NCI-H1417 treated with DMSO at 0.1 percent for 48 hours (cell line): Measurements from ENCODE around the gene SLC9A9.

ENCODE experiments used
- DNase-seq: peaks from one replicate; lab custom pipeline; 2025; lab: John Stamatoyannopoulos, UW

The SLC9A9 gene

DNA sequence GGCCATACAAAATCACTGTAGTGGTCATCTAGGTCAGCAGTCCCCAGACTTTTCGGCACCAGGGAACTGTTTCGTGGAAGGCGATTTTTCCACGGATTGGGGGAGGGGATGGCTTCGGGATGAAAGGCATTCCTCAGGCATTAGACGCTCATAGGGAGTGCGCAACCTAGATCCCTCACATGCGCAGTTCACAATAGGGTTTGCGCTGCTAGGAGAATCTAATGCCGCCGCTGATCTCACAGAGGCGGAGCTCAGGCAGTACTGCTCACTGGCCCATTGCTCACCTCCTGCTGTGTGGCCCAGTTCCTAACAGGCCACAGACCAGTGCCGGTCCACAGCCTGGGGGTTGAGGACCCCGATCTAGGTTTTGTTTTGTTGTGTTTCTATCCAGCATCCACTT is 200.1 kb downstream of the SLC9A9 start:
- no peak for DNase-seq

DNA sequence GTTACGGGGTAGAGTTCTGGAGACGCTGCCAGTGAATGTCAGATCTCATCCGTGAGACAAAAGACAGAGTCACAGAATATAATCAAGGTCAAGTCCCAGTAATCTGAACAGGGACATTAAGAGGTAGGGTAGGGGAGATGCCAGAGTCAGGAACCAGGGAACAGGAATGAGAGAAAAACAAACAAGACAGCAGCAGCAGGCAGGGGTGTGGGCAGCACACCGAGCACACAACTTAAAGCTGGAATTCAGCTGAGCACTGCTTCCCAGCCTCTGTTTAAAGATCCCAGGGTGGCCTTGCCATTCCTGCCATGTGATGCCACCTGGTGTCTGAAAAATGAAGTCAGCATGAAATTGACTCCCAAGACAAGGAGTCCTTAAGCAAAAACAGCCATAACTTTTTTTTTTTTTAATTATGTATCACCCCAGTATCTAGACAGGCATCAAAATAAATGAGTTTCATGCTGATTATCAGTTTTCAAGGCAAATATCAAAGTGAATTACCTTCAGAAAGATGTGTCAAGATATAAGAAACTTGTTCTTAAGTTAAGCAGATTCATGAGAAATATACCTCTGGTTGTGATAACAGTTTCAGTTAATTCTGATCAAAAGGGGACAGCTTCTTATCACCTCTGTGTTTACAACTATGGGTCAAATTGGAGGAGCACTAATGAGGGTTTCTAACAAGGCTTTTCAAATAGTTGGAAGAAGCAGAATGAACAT is 203.7 kb downstream of the SLC9A9 start:
- DNase-seq = peak; percentile 38

DNA sequence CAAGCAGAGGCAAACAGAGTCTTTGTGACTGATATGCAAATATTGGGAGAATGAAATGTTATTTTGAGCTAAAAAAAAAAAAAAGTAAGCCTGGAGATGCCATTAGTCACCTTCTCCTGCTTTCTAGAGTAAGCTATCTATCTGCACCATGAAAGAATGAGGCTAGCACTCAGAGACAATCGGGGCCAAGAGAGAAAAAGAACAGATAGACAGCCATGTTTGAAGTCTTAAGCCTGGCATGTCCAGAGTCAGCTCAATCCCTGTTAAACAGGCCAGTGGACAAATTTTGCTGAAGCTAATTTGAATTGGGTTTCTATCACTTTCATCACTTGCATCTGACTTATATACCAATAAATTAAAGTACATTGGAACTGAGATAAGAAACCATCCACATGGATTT is 204.4 kb downstream of the SLC9A9 start:
- no peak for DNase-seq

DNA sequence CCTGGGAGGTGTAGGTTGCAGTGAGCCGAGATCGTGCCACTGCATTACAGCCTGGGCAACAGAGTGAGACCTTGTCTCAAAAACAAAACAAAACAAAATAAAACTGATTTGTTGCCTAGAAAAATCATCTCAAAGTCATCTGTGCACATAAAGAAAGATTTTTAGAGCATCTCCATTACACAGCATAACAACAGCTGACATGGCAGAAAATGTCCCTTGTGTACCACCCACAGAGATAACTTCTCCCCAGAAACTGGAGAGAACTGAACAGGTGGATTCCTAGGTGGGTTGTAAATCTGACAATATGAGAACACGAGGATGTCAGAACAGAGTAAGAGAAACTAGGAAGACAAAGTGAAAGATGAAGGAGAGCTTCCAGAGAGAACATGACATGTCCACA is 207.5 kb downstream of the SLC9A9 start:
- no peak for DNase-seq

DNA sequence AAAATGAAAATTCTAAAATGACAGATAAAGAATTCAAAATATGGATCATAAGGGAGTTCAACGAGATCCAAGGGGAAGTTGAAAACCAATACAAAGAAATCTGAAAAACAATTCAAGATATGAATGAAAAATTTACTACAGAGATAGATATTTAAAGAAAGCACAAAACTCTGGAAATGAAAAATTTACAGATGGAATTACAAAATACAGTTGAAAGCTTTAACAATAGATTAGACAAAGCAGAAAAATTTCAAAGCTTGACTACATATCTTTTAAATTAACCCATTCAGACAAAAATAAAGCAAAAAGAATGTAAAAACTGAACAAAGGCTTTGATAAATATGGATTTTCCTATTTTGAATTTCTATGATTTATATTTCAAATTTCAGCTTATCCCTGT is 211.1 kb downstream of the SLC9A9 start:
- no peak for DNase-seq

DNA sequence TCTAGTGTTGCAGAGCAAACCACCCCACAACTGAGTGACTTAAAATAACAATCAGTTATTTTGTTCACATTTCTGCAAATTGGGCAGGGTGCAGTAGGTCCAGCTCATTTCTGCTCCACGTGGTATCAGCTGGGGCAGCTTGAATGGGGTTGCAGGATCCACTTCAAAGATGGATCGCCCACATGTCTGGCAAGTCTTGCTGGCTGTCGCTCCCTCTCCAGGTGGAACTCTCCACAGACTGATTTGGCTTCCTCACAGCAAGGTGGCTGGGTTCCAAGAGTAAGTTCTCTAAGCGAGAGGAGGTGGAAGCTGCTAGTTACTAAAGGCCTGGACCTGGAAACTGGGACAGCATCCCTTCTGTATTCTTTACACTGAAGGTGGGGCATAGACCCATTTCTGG is 213.3 kb downstream of the SLC9A9 start:
- no peak for DNase-seq

DNA sequence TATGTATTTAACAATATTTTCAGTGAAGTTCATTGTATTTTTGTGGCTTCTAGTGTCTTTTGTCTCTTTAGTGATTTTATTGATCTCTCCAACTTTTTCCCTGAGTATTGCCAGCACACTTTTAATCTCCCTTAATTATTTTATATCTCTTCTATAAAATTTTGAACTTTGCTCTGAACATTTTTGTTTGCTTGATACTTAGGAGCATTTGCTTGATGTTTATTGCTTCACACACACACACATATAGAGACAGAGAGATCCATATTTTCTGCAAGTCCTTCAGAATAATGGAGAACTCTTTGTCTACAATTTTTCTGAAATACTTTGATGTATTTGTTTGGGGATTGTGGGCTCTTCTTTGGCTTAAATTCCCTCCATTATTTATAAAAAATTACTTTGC is 213.8 kb downstream of the SLC9A9 start:
- DNase-seq = no peak

DNA sequence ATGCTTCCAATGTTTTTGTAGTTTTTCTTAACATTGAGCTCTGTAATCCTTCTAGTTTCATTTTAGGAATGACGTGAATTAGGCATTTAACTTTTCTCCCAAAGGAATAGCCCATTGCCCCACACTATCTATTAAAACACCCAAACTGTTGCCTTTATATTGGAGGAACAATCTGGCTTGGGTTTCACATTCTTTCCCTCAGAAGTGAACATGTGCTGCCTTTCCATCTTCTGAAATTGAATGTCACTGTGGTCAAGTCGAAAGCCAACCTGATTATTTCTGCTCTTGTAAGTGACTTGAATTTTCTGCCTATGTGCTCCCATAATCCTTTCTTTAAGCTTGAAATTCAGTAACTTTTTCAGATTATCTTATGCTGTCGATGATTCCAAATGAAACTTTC is 214.5 kb downstream of the SLC9A9 start:
- DNase-seq = no peak

DNA sequence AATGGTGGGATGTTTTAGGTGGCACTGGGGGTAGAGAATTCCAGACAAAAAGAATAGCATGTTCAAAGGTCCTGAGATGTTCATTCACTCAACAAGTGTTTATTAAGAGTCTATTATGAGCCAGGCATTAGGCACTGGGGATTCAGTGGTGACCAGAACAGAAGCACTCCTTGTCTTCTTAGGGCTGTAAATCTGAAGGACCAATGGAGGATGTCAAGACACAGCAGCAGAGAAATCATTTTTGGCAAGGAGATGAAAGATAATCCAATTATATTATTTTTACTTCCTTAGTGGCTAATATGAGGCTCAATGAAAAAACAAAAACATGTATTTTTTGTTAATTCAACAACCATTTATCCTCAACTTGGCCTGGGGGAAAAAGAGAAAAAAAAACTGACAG is 218.5 kb downstream of the SLC9A9 start:
- no peak for DNase-seq

DNA sequence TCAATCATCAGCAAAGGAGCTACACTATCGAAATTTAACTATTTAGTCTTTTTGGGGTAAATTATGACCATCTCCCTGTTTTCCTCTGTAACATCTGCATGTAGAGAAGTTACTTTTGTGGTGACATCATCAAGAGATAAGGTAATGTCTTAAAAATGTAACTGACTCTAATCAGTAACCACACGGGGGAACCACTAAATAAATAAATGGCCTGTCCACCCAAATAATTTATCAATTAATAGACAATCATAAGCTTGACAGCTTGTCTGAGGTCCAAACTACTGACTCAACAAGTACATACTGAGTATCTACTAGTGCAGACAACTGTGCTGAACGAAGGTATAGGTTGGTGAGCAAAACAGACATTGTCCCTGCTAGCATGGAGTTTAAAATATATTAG is 219.3 kb downstream of the SLC9A9 start:
- no peak for DNase-seq

DNA sequence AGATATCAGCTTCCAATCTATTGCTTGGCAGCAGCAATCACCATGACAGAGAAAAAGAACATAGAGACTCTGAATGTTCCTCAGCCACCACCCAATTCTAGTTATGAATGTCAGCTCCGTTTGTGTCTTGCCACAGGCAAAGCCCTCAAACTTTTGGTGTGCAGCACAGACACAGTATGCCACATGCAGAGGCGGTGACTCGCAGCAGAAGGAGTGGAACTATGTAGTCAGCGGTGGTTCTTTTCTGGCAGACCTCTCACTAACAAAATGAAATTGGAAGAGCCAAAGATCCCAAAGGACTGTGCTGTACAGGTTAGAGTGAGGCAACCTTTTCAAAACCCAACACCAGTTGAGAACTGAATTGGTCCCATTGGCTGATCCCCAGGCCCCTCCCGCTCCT is 220.9 kb downstream of the SLC9A9 start:
- DNase-seq = no peak

DNA sequence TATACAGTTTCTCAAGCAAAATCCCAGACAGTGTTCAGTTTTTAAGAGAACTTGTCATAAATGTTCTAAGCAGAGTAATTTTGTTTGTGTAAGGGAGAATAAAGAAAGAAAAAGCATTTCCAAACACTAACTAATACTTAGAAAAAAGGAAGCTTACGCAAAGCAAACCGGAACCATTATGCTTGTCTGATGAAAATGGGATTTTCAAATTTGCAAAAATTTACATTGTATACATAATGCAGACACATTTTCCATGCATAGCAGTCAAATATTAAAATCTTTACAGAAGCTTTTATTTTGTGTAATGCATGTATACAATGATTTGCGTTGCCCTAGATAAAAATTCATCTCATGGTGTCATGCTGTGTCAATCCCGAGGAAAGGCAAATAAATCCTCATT is 229.0 kb downstream of the SLC9A9 start:
- DNase-seq = no peak

DNA sequence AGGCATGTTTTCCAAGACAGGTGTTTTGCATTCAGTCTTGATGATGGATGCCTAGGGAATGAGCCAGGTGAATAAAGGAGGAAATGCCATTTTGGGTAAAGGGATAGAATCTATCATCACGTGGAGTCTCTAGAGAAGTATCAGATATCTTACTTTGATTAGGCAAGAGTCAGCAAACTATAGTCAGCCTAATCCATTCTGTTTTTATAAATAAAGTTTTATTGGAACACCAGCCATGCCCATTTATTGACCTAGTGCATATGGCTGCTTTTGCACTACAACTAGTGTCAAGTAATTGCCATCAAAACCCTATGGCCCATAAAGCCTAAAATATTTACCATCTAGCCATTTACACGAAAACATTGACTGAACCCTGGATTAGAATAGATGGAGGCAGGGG is 231.2 kb downstream of the SLC9A9 start:
- DNase-seq = no peak

DNA sequence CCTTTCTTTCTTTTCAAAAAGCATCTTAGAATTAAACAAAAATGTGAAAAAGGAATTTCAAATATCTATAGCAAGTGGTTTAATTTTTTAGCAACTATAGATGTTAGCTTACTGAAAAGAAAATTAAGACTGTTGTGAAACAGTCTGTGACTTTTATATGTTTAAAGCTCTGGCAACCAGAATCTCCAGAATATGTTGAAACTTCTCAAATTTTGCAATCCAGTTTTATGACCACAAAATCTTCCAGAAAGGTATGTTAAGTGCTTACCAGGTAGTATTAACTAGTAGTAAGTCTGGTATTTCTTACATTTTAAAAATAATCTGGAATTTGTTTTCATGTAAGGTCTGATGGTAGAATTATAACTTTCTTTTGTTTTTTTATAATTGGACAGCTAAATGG is 235.0 kb downstream of the SLC9A9 start:
- DNase-seq = no peak

DNA sequence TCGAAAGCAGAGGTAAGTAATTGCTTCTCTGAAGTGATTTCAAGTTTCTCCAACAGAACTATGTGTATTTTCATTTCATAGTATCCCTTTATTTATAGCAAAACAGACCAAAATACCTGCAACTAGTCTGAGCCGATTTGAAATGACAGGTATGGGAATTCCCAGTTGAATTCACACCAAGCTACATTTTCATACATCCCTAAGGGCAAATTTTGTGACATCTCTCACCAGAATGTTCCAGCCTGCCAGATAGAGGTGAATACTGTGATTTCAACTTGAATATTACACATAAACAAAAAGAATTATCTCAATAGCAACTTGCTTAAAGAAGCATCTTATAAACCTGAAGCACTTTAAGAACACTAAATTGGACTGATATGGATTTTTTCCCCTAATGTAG is 235.7 kb downstream of the SLC9A9 start:
- DNase-seq = no peak

DNA sequence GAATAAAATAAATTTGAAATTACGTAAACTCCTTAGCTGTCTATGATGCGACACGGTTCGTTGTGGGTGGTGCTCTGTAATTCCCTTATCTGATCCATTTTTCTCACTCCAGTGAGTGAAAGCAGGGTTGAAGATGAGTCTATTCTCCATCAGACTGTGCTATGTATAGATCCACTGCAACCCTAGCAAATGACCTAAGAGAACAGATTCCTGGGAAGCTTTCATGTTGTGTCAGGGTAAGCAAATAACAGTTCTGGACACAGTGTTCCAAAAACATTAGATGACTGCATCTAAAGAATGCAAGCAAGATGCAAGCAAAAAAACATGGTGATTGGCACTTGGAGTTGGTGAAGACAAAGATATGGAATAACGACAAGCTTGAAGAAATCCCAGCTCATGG is 239.3 kb downstream of the SLC9A9 start:
- DNase-seq = no peak

DNA sequence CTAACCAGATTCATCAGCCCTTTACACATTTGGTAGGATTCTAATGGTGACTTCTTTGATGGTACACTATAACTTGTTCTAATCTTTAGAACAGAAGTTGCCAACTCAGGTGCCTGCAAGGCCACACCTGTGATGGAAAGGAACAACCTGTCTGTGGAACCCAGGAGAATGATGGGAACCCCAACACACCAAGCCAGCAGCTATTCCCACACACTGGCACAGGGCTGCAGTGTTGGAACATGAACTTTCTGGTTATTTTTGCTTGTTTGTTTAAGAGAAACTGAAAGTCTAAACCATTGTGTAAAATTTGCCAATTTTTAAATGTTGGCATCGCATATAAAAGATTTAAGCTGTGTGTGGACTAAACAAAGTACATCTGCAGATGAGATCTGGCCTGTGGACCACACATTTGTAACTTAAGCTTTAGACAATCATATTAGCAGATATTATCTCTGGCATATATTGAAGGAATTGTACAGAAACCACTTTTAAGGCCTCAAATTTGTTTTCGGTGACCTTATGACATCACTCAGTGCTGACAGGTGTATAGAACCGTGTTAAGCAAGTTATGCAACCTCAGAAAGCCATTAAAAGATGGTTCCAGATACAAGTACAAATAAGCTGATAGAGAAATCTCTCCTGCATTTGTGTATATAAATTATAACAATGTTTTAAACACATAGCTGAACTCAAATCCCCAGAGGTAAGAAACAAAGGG is 242.9 kb downstream of the SLC9A9 start:
- no peak for DNase-seq

DNA sequence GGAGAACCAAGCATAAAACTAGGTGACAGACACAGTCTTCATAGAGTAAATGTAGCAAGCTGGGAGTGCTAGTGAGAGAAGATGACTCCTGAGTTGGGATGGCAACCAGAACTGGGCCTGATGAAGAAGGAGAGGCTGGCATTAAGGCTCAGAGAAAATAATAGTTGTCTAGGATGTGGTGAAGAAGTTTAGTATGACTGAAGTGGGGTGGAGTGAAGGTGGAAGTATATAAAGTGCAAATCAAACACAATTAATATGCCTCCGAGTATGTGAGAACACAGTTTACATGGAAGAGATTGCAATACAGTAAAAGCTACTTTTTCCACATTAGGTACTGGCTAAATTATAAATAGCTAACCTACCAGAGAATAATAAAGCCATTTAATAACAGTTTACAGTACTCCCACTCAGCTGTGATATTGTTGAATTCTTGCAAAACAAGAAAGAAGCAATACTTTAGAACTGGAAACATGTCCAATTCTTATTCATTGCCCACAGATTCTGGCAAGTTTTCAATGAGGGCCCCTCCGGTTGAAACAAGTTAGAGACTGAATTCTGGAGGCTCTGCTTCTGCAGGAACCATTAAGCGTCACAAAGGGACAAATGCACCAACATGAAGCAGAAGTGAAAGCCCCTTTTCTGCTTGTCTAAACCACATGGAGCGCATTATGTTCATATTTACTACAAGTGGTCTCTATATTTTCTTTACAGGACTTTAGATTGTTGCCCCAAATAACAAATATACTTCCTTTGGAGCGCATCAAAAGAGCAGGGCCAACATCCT is 243.7 kb downstream of the SLC9A9 start:
- no peak for DNase-seq

DNA sequence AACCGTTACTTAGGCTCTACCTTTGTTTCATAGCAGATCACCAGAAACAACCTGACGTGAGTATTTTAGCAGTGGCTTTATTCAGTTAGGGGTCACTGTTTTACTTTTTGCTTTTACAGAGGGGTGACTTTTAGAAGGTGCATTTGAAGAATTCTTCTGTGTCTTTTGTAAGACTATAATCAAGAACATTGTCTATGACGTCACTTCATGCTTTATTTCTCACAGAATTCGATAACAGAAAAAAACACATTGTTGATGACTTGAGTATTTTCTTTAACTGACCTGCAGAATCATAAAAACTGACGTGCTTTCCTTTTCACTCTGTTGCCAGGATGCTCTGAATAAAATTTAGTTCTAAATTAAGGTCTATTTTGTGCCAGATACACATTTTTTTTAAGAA is 244.5 kb downstream of the SLC9A9 start:
- no peak for DNase-seq

DNA sequence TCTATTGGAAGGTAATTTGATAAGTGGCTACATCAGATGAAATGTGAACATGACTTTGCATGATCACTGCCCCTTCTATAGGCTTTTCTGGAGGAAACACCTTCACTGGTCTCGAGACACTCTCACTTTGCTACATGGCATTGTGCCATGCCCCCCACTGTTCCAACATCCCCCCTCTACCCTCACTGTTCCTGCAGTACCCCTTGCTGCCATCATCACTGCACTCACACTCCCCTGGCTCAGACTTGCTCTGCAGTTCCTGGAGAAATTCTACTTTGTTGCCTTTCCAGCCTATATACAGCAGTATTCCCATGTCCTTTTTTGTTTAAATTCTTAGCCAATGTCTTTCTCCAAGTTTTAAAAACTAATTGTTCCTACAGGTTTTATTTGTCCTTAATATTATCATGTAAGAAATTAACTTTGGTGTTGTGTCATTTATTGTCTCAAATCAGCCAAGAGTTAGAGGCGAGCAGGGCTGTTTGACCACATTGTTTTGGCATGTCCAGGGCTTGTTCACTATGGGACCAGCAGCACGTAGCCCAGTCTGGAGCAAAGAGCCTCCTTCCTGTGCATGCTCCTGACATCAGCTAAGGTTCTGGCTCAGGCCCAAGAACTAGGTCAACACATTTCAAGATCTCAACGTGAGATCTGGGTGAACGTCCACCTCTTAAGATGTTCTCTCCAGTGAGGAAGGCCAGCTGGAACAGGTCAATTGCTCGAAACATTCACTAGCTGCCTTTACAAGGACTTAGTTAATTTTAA is 246.4 kb downstream of the SLC9A9 start:
- no peak for DNase-seq

DNA sequence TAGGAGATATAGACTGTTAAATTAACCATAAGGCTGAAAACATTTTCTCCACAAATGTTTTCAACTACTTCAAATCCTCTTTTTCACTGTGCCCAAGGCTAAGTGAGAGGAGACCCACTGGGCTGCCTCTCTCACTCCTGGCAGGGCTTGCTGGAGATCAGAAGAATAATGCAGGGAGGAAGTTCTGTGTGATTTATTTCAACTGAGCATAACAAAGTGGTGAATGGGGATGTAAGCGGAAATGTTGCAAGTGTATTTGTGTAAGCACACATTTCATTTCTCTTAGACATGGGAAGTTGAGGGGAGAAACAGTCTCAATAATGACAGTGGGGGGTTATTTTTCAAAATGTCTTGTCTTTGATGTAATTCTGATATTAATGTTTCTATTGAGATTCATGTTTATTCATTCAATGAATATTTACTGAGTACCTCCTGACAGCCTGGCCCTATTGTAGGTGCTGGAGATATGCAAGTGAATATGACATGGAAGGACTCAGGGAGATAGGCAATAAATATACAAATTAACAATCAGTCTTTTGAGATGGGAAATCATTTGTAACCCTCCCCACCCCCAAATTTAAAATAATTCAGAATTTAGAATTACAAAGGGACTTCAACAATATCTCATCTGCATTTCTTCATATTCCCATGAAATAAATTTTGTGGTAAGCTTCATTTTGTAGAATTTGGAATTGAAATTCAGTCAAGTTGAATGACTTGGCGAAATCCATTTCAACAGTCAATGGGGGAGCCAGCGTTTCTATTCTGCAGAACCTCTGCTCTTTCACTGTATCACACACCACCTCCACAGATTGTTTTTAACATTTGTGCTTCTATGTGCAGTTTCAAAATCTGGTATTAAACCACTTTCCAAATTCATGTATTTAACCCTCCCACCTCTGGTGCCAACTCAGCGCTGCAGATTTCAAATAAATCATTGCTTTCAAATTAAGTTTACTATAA is 247.2 kb downstream of the SLC9A9 start:
- DNase-seq = no peak
